K562 (cell line): Measurements from ENCODE around the gene DXO. TPM values are rescaled to one million over a fixed set of nuclear protein-coding genes. Genes with fewer than 3 reads are reported as not detected.

Source experiments
- ATAC-seq: fragments of 200-7000 bp; cut with Tn5 transposase; 3 replicates; pipeline ENCODE4 v1.9.1; 2020; ENCODE audit warnings: moderate library complexity
- BruUV-seq: library from RNA; stranded (reverse); fragments of 400-500 nt; replicated peaks from 2 replicates; lab custom pipeline; 2021; lab: Mats Ljungman, UMichigan
- CTCF ChIA-PET: fragments of 300-600 bp; formaldehyde crosslinking; extraction: SDS; loops from one replicate; lab custom pipeline; 2021; ENCODE audit warnings: low intra/inter-chr PET ratio; lab: Yijun Ruan, JAX
- POLR2A ChIA-PET: fragments of 300-600, 350-650 bp; sonication (Branson Sonifier 250); formaldehyde crosslinking; extraction: SDS; loops from one replicate; lab custom pipeline; 2021; ENCODE audit warnings: antibody characterized with exemption, inconsistent platforms; lab: Yijun Ruan, JAX
- DNase-seq, 4 experiments: peaks; one replicate each; pipeline versions ENCODE4 v3.0.0 to v3.0.0-alpha.2; 2011 to 2018; ENCODE audit warnings: low spot score in 3 of 4, mixed read lengths in 3 of 4; ENCODE audit errors: extremely low read depth in 1 of 4
- FAIRE-seq: peaks from 2 replicates; lab custom pipeline; 2011; peaks lifted over from hg19 to GRCh38; lab: Jason Lieb, UNC
- H2AFZ ChIP-seq: 2 replicates; pipeline ENCODE4 v1.6.0; 2011; ENCODE audit warnings: low read depth, low read length, control low read depth, inconsistent platforms
- H3K27ac ChIP-seq: fragments of 200-600 bp; 3 replicates; pipeline ENCODE4 v1.8.0; 2011; ENCODE audit warnings: low read depth, mild to moderate bottlenecking, control low read depth, inconsistent platforms, low read length, moderate library complexity, mixed read lengths; ENCODE audit errors: extremely low read depth
- H3K27me3 ChIP-seq, 2 experiments: fragments of 300-600 bp in 1 of 2; 2 replicates in 1 of 2; 3 replicates in 1 of 2; pipeline versions ENCODE4 v1.6.0 to v1.8.0; 2011; ENCODE audit warnings: inconsistent platforms in 2 of 2, low read length in 2 of 2, mild to moderate bottlenecking in 1 of 2, mixed read lengths in 1 of 2, moderate library complexity in 1 of 2; ENCODE audit not compliant: control insufficient read depth in 2 of 2, insufficient read depth in 2 of 2
- H3K36me3 ChIP-seq: fragments of 300-600 bp; 3 replicates; pipeline ENCODE4 v1.8.0; 2011; ENCODE audit warnings: mild to moderate bottlenecking, low read length, inconsistent platforms; ENCODE audit not compliant: control insufficient read depth, insufficient read depth
- H3K4me1 ChIP-seq, 2 experiments: fragments of 200-600 bp in 1 of 2; replicated peaks in 1 of 2; 2 replicates in 1 of 2; 3 replicates in 1 of 2; pipeline versions ENCODE4 v1.5.1 to v1.8.0; 2011; ENCODE audit warnings: inconsistent platforms in 2 of 2, low read length in 2 of 2, mild to moderate bottlenecking in 1 of 2, mixed read lengths in 1 of 2, moderate library complexity in 1 of 2; ENCODE audit not compliant: control insufficient read depth in 2 of 2, insufficient read depth in 2 of 2
- H3K4me2 ChIP-seq: 2 replicates; pipeline ENCODE4 v1.6.1; 2011; ENCODE audit warnings: low read length, control low read depth, inconsistent platforms, mixed read lengths; ENCODE audit not compliant: insufficient read depth
- H3K4me3 ChIP-seq: fragments of 200-600 bp; sonication (generic), shearing (Covaris generic); 2 replicates; pipeline ENCODE4 v1.5.1; 2016; ENCODE audit warnings: control low read depth, inconsistent platforms
- H3K79me2 ChIP-seq: fragments of 200-600 bp; 3 replicates; pipeline ENCODE4 v1.8.0; 2011; ENCODE audit warnings: low read length, inconsistent platforms; ENCODE audit not compliant: control insufficient read depth, insufficient read depth
- H3K9ac ChIP-seq, 2 experiments: 2 replicates each; pipeline versions ENCODE4 v1.6.0 to v1.6.1; 2011; ENCODE audit warnings: low read depth in 2 of 2, low read length in 2 of 2, control low read depth in 1 of 2, inconsistent platforms in 1 of 2, mild to moderate bottlenecking in 1 of 2, mixed read lengths in 1 of 2; ENCODE audit not compliant: insufficient read depth in 1 of 2
- H3K9me1 ChIP-seq: one replicate; pipeline ENCODE4 v1.6.0; 2011; ENCODE audit warnings: inconsistent platforms, mild to moderate bottlenecking, low read length, moderate library complexity; ENCODE audit not compliant: control insufficient read depth, insufficient read depth
- H3K9me3 ChIP-seq: replicated peaks from 2 replicates; pipeline ENCODE4 v1.5.1; 2011; ENCODE audit warnings: low read depth, low read length, inconsistent platforms; ENCODE audit not compliant: control insufficient read depth, insufficient read depth
- H4K20me1 ChIP-seq: replicated peaks from 2 replicates; pipeline ENCODE4 v1.6.1; 2011; ENCODE audit warnings: low read length, inconsistent platforms, mixed read lengths; ENCODE audit not compliant: control insufficient read depth, insufficient read depth
- ATF2 ChIP-seq: sonication (generic); formaldehyde crosslinking; IDR thresholded peaks from 2 replicates; pipeline ENCODE4 v1.8.1; 2022; ENCODE audit warnings: missing genetic modification reagents
- DIDO1 ChIP-seq: fragments of 450-650 bp; IDR thresholded peaks from 2 replicates; pipeline ENCODE4 v1.6.1; 2016; ENCODE audit warnings: low read depth, missing biosample characterization, missing genetic modification characterization
- ETV1 ChIP-seq: fragments of 450-650 bp; conservative IDR thresholded peaks from 2 replicates; pipeline ENCODE4 v1.6.1; 2016; ENCODE audit warnings: missing genetic modification characterization, control low read depth, low read depth, missing compliant biosample characterization
- NR1H2 ChIP-seq: sonication (generic); formaldehyde crosslinking; IDR thresholded peaks from 2 replicates; pipeline ENCODE4 v1.4.0; 2020; ENCODE audit warnings: mild to moderate bottlenecking, missing genetic modification reagents
- RCOR1 ChIP-seq, 2 experiments: IDR thresholded peaks; 2 replicates each; pipeline ENCODE4 v1.6.1; 2012; ENCODE audit warnings: low read depth in 2 of 2, low read length in 2 of 2, borderline replicate concordance in 1 of 2, improper control_type of control experiment in 1 of 2
- RUNX1 ChIP-seq: sonication (generic); IDR thresholded peaks from 2 replicates; pipeline ENCODE4 v1.6.1; 2016; ENCODE audit warnings: antibody characterized with exemption, low read depth
- TAL1 ChIP-seq: fragments of 450-650 bp; IDR thresholded peaks from 2 replicates; pipeline ENCODE4 v1.6.1; 2016; ENCODE audit warnings: mild to moderate bottlenecking
- TRIM28 ChIP-seq: fragments of 450-650 bp; IDR thresholded peaks from 2 replicates; pipeline ENCODE4 v1.6.1; 2017
- UBTF ChIP-seq, 2 experiments: IDR thresholded peaks; 2 replicates each; pipeline ENCODE4 v1.6.1; 2012; ENCODE audit warnings: improper control_type of control experiment in 2 of 2, low read depth in 2 of 2, low read length in 2 of 2, borderline replicate concordance in 1 of 2
- ZNF12 ChIP-seq: sonication (generic); formaldehyde crosslinking; IDR thresholded peaks from 2 replicates; pipeline ENCODE4 v1.4.0; 2020; ENCODE audit warnings: mild to moderate bottlenecking, missing genetic modification reagents
- ZNF354B ChIP-seq: fragments of 250-450 bp; sonication (Bioruptor Pico); IDR thresholded peaks from 2 replicates; pipeline ENCODE4 v1.4.0; 2020
- ZNF589 ChIP-seq: fragments of 200-800 bp; sonication (Bioruptor generic); IDR thresholded peaks from 2 replicates; pipeline ENCODE4 v1.6.1; 2016; ENCODE audit warnings: low read depth, missing genetic modification characterization, missing compliant biosample characterization
- ZNF696 ChIP-seq: fragments of 250-450 bp; sonication (Bioruptor Pico); conservative IDR thresholded peaks from 2 replicates; pipeline ENCODE4 v1.4.0; 2020; ENCODE audit warnings: mild to moderate bottlenecking, moderate library complexity
- WGBS: fragments of 100-300 bp; shearing (Covaris generic); methylation state at CpG from one replicate; pipeline ENCODE4 v1.1.6; 2016; ENCODE audit warnings: low coverage, mixed read lengths; ENCODE audit not compliant: insufficient coverage; ENCODE audit errors: missing lambda C conversion rate; 5-methylcytosine and 5-hydroxymethylcytosine counted together
- in situ Hi-C: fragments of 300-500 bp; cut with MboI; formaldehyde crosslinking; loops from 4 replicates; pipeline ENCODE4 v1.15.0; 2018; ENCODE audit warnings: inconsistent platforms, mixed read lengths
- intact Hi-C: fragments of 100-400 bp; cut with micrococcal nuclease; formaldehyde crosslinking; loops from 2 replicates; pipeline ENCODE4 v1.14.2; 2022
- polyA plus RNA-seq, 8 experiments: library from polyadenylated mRNA; depleted of rRNA in 4 of 8; stranded (reverse) in 5 of 8; unstranded in 3 of 8; fragments of >200 nt; fragmentation: Nextera tagmentation in 2 of 8; fragmentation: Illumina TruSeq in 1 of 8; extraction: Ambion mirVana in 2 of 8; extraction: Trizol in 1 of 8; gene quantifications; 2 replicates each; pipeline versions ENCODE4 v1.2.1 to v1.2.3, GENCODE V29; 2011 to 2014; ENCODE audit warnings: inconsistent platforms in 1 of 8, missing spikeins in 1 of 8
- total RNA-seq, 7 experiments: library from RNA; depleted of rRNA in 6 of 7; stranded (reverse); fragments of >200 nt in 6 of 7; fragmentation: Illumina TruSeq in 2 of 7; extraction: Trizol in 2 of 7; gene quantifications; 2 replicates each; pipeline versions ENCODE4 v1.2.1 to v1.2.3, GENCODE V29; 2011 to 2021; ENCODE audit warnings: low replicate concordance in 1 of 7
- TF ChIP-seq, protein P1 (sequence below): sonication (generic); formaldehyde crosslinking; IDR thresholded peaks from 2 replicates; pipeline ENCODE4 v1.8.0; 2023; ENCODE audit warnings: mild to moderate bottlenecking, missing genetic modification reagents

Gene DXO
- total and polyA plus RNA-seq, 9 of the 15 experiments (the other 6 are each of a cell fraction or from before 2014, with no cell fraction given): 6.4 to 35.1 (median 19.4) TPM

GRCh38 chr6:31979238-31979898 lies 7.4 kb upstream of the DXO start:
- H3K4me2 ChIP-seq: peak overlapping the region; percentile 71
- H3K36me3 ChIP-seq: peaks cover 16% of the 10 kb centered on the region
- H3K79me2 ChIP-seq: peaks cover 19% of the 10 kb centered on the region
- ATAC-seq (peak; percentile 67), FAIRE-seq (peak; percentile 83), DNase-seq (peak in 3 of 4 experiments; percentile 27 to 75 (median 69))
- ChIA-PET CTCF (no interaction called here), POLR2A (interaction anchor here (0.6 to 1.1 kb wide), 6 partner anchors 27 to 184 kb away, joined by 3 to 4 read pairs (median 3); partner anchors contain the start of genes HSPA1B and VARS1)
- H3K9ac ChIP-seq: peak overlapping the region; percentile 71 to 72; a peak in 3 of 4 replicates
- H3K9me1 ChIP-seq: no peaks in the 10 kb centered on the region
- no peaks in the 10 kb centered on the region for H3K9me3 ChIP-seq
- in situ Hi-C loops: no loop called here
- H3K27me3 ChIP-seq: no peaks in the 10 kb centered on the region
- no peak overlapping the region; the same call in 1 of the 2 replicates for H3K4me3 ChIP-seq
- WGBS: 11% methylated on average over 3 of the region's 3 CpGs
- H3K4me1 ChIP-seq: peaks cover 31 to 34% of the 10 kb centered on the region in 2 experiments
- H3K27ac ChIP-seq: peak overlapping the region; percentile 87
- intact Hi-C loops: loop anchor here (10.0 kb wide), 1 partner anchor 245 kb away; the partner anchor contains the start of gene CLIC1
- H2AFZ ChIP-seq: peak overlapping the region; percentile 68
- no TSS peak for BruUV-seq
- H4K20me1 ChIP-seq: no peaks in the 10 kb centered on the region
- TF ChIP-seq TAL1 (peak; percentile 55; the same call in 1 of the 2 replicates), ZNF12 (CRISPR knock-in tag) (no peak), TRIM28 (0 out of 2 replicates have a peak, but pooled peaks have one; percentile 16), ZNF589 (no peak), UBTF (IDR thresholded peaks at IDR 0.05; ENCODE audit: borderline replicate concordance in 1 of 2, low read depth in 2 of 2, low read length in 2 of 2) (0 out of 4 replicates have a peak, but pooled peaks of 1 of the 2 experiments have one; percentile 47), ETV1 (peak; percentile 66), DIDO1 (tag) (no peak; the same call in 1 of the 2 replicates), RCOR1 (IDR thresholded peaks at IDR 0.05; ENCODE audit: borderline replicate concordance in 1 of 2, low read depth in 2 of 2, low read length in 2 of 2) (peak in 1 of 2 experiments; percentile 17; a peak in 1 of 4 replicates), NR1H2 (CRISPR knock-in tag) (no peak), ZNF696 (CRISPR knock-in tag) (no peak), ZNF354B (no peak), RUNX1 (no peak), ATF2 (CRISPR knock-in tag) (no peak)
- TF ChIP-seq, protein P1, sequence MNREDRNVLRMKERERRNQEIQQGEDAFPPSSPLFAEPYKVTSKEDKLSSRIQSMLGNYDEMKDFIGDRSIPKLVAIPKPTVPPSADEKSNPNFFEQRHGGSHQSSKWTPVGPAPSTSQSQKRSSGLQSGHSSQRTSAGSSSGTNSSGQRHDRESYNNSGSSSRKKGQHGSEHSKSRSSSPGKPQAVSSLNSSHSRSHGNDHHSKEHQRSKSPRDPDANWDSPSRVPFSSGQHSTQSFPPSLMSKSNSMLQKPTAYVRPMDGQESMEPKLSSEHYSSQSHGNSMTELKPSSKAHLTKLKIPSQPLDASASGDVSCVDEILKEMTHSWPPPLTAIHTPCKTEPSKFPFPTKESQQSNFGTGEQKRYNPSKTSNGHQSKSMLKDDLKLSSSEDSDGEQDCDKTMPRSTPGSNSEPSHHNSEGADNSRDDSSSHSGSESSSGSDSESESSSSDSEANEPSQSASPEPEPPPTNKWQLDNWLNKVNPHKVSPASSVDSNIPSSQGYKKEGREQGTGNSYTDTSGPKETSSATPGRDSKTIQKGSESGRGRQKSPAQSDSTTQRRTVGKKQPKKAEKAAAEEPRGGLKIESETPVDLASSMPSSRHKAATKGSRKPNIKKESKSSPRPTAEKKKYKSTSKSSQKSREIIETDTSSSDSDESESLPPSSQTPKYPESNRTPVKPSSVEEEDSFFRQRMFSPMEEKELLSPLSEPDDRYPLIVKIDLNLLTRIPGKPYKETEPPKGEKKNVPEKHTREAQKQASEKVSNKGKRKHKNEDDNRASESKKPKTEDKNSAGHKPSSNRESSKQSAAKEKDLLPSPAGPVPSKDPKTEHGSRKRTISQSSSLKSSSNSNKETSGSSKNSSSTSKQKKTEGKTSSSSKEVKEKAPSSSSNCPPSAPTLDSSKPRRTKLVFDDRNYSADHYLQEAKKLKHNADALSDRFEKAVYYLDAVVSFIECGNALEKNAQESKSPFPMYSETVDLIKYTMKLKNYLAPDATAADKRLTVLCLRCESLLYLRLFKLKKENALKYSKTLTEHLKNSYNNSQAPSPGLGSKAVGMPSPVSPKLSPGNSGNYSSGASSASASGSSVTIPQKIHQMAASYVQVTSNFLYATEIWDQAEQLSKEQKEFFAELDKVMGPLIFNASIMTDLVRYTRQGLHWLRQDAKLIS: no peak
